Measurements from ENCODE around the gene ELFN1.
A peak's percentile ranks its signal among the peaks of the same experiment; 100 is the strongest.

ELFN1 gene

GRCh38 chr7:1727812-1728570, 57.9 kb downstream of the ELFN1 start:
- Histone ChIP-seq H3K27ac (no peak overlapping the region), H3K36me3 (peaks cover 10% of the 10 kb centered on the region; the same call in 1 of the 2 replicates), H3K9me3 (peaks cover 13% of the 10 kb centered on the region), H3K4me3 (no peak overlapping the region), H3K27me3 (no peaks in the 10 kb centered on the region), H3K9ac (no peak overlapping the region), H3K4me2 (peak overlapping the region; percentile 2; the same call in 1 of the 2 replicates), H4K20me1 (peaks cover 4% of the 10 kb centered on the region; the same call in 1 of the 2 replicates), H3K4me1 (peaks cover 38% of the 10 kb centered on the region)
- no peak for TF ChIP-seq Cebpa-rat (IDR thresholded peaks at IDR 0.05)

DNA sequence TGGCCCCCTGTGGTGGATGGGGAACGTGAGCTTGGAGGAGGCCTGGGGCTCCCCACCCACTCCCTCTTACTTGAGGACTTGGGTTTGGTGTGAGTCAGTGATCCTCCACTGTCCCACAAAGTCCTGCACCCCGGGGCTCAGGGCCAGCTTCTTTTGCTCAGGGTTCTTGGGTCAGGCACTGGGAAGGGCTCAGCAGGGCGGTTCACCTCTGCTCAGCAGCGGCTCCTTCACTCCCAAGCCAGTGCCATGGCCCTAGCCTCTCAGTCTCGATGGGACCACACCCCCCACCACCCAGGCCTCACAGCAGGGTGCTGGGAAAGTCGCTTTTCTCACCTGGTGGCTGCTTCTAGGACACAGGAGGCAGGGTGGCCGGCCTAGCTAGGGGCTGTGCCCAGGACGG, 59.1 kb downstream of the ELFN1 start:
- H3K27me3 ChIP-seq = no peaks in the 10 kb centered on the region
- H3K4me1 ChIP-seq = peaks cover 50% of the 10 kb centered on the region
- no peak overlapping the region for H3K9ac ChIP-seq
- H3K9me3 ChIP-seq = peaks cover 13% of the 10 kb centered on the region
- H3K27ac ChIP-seq = no peak overlapping the region
- peaks cover 4% of the 10 kb centered on the region; the same call in 1 of the 2 replicates for H4K20me1 ChIP-seq
- no peak overlapping the region for H3K4me3 ChIP-seq
- peaks cover 10% of the 10 kb centered on the region; the same call in 1 of the 2 replicates for H3K36me3 ChIP-seq
- H3K4me2 ChIP-seq = no peak overlapping the region
- TF ChIP-seq Cebpa-rat (IDR thresholded peaks at IDR 0.05) = no peak

DNA sequence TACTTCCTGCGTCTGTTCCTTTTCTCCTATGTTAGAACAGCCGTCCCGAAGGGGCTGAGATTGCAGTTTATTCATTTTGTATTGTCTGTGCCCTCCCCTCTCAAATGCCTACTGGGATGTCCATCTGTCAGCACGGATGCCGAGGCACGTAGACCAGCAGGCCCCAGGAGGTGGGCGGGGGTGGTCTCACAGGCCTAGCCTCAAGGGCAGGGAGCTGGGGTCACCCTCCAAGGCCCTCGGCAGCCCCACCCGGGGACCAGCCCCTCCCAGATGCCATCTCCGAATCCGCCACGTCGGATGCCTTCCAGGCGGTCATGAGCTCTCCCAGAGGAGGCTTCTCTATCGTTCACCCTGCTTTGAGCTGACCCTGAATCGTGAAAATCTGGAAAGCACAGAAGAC, 59.7 kb downstream of the ELFN1 start:
- TF ChIP-seq Cebpa-rat (IDR thresholded peaks at IDR 0.05) = no peak
- H3K9me3 ChIP-seq = peaks cover 13% of the 10 kb centered on the region
- H3K27me3 ChIP-seq = no peaks in the 10 kb centered on the region
- H3K4me3 ChIP-seq = no peak overlapping the region
- peaks cover 2% of the 10 kb centered on the region; the same call in 1 of the 2 replicates for H4K20me1 ChIP-seq
- no peak overlapping the region for H3K27ac ChIP-seq
- peak overlapping the region; percentile 21 for H3K4me2 ChIP-seq
- H3K9ac ChIP-seq = no peak overlapping the region
- H3K36me3 ChIP-seq = peaks cover 10% of the 10 kb centered on the region; the same call in 1 of the 2 replicates
- peaks cover 51% of the 10 kb centered on the region for H3K4me1 ChIP-seq

DNA sequence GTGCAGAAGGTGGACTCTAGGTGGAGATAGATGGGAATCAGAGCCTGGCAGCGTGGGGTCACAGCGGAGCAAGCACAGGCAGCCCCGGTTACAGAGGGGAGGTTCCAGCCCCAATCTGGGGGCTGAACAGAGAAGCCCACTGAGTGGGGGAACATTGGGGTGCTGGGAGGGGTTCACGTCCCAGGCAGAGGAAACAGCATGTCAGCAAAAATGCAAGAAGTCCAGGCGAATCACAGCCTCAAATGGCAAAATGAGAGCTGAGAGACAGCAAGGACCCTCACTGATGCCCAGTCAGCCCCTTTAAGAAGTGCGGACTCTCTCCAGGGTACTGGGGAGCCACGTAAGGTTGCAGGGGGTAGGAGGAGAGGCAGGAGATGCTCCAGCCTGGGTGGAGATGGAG, 62.0 kb downstream of the ELFN1 start:
- Histone ChIP-seq H3K27me3 (no peaks in the 10 kb centered on the region), H3K4me1 (peaks cover 58% of the 10 kb centered on the region), H3K9ac (no peak overlapping the region), H3K9me3 (peaks cover 13% of the 10 kb centered on the region), H3K4me3 (no peak overlapping the region), H4K20me1 (no peaks in the 10 kb centered on the region), H3K36me3 (peaks cover 10% of the 10 kb centered on the region; the same call in 1 of the 2 replicates), H3K4me2 (0 out of 2 replicates have a peak overlapping the region, but pooled peaks have one; percentile 5), H3K27ac (no peak overlapping the region)
- no peak for TF ChIP-seq Cebpa-rat (IDR thresholded peaks at IDR 0.05)

DNA sequence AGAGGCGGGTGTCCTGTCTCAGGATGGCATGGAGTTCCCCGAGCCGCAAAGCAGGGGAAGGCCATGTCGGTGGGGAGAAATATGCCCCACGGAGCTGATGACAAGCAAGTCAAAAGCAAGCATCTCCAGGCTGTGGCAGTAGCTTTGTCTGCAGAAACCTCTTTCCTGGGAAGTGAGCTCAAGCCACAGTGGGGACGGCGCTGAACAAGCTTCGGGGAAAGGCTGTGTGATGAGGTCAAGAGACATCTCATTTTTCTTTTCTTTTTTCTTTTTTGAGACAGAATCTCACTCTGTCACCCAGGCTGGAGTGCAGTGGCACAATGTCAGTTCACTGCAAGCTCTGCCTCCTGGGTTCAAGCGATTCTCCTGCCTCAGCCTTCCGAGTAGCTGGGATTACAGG, 62.6 kb downstream of the ELFN1 start:
- Histone ChIP-seq H3K36me3 (peaks cover 10% of the 10 kb centered on the region; the same call in 1 of the 2 replicates), H3K9me3 (peaks cover 13% of the 10 kb centered on the region), H3K27me3 (no peaks in the 10 kb centered on the region), H3K4me3 (no peak overlapping the region), H3K27ac (no peak overlapping the region), H3K4me1 (peaks cover 64% of the 10 kb centered on the region), H3K9ac (no peak overlapping the region), H4K20me1 (no peaks in the 10 kb centered on the region), H3K4me2 (no peak overlapping the region)
- no peak for TF ChIP-seq Cebpa-rat (IDR thresholded peaks at IDR 0.05)

DNA sequence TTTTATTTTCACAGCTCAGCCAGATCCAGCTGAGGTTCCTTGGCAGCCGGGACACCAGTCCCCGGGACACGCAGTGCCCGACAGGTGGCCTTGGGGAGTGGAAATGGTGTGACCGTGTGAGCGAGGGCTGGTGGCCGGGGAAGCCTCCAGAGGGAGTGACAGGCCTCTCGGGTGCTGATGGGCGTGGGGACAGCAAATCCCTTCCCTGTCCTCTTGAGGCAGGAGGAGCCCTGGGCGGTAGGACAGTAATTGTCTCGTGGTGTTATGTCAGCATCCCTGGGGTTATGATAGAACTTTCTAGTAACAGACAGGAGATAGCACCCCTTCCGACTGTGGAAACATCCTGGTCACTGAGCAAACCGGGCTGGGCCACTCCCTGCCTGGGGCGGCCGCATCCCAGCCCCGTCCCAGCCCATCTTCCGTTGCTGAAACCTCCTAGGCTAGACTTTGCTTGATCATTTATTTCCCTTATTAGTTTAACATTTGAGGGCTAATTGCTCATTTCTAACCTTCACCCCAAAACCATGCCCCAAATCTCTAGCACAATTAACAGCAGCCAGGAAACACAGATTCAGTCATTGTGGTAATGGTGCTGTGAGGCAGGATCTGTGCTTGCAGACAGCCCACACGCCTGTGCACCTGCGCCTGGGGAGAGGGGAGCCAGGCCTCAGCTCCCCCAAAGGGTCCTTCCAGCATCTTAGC, 63.3 kb downstream of the ELFN1 start:
- no peak overlapping the region for H3K9ac ChIP-seq
- H3K27me3 ChIP-seq = no peaks in the 10 kb centered on the region
- peaks cover 12% of the 10 kb centered on the region for H3K9me3 ChIP-seq
- no peak overlapping the region for H3K27ac ChIP-seq
- no peak overlapping the region for H3K4me2 ChIP-seq
- TF ChIP-seq Cebpa-rat (IDR thresholded peaks at IDR 0.05) = no peak
- no peaks in the 10 kb centered on the region for H4K20me1 ChIP-seq
- no peak overlapping the region for H3K4me3 ChIP-seq
- H3K36me3 ChIP-seq = peaks cover 9% of the 10 kb centered on the region; the same call in 1 of the 2 replicates
- peaks cover 71% of the 10 kb centered on the region for H3K4me1 ChIP-seq

DNA sequence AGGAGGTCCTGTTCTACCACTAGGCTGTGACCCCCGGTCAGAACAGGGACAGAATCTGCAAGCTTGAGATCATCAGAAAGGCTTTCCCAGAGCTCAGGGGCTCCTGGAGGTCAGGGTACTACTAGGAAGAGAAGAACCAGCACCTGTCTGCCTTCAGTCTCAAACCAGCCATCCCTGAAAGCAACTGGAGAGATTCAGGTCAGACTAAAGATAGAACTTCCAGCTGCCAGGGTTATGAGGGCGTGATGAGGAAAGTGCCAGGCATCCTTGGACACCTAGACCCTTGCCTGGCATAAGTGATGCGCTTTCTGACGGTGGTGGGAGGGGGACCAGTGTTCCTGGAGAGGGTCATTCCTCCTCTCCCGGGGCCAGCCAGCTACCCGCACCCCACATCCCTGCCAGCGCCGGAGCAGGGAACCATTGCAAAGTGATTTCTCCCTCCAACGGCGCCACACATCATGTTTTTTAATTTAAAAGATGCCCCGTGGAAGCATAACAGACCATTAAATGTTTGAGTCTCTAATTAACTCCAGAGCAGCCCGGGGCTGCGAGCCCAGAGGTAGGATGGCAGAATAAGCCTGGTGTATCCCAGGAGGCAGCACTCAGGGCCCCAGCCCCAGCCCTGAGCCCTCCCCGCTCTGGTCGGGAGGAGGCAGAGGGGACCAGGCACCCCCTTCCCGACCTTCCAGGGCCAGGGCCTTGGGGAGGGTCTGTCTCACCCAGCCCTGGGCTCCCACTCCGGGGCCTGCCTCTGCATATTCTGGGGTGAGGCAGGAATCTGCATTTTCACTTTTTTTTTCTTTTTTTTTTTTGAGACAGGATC, 64.0 kb downstream of the ELFN1 start:
- no peak overlapping the region for H3K4me3 ChIP-seq
- H3K27ac ChIP-seq = no peak overlapping the region
- H3K9ac ChIP-seq = no peak overlapping the region
- peaks cover 1% of the 10 kb centered on the region; the same call in 1 of the 2 replicates for H3K36me3 ChIP-seq
- H3K4me1 ChIP-seq = peaks cover 79% of the 10 kb centered on the region
- H3K4me2 ChIP-seq = no peak overlapping the region
- H3K27me3 ChIP-seq = no peaks in the 10 kb centered on the region
- TF ChIP-seq Cebpa-rat (IDR thresholded peaks at IDR 0.05) = no peak
- peaks cover 5% of the 10 kb centered on the region for H3K9me3 ChIP-seq
- no peaks in the 10 kb centered on the region for H4K20me1 ChIP-seq

- Histone ChIP-seq H3K27ac (no peak overlapping the region), H3K4me2 (no peak overlapping the region), H3K9me3 (no peaks in the 10 kb centered on the region), H3K4me3 (no peak overlapping the region), H3K36me3 (no peaks in the 10 kb centered on the region), H4K20me1 (peaks cover 7% of the 10 kb centered on the region; the same call in 1 of the 2 replicates), H3K27me3 (no peaks in the 10 kb centered on the region), H3K4me1 (peaks cover 79% of the 10 kb centered on the region), H3K9ac (no peak overlapping the region)
- no peak for TF ChIP-seq Cebpa-rat (IDR thresholded peaks at IDR 0.05)
Observed at GRCh38 chr7:1735262-1735661, 65.2 kb downstream of the ELFN1 start.

DNA sequence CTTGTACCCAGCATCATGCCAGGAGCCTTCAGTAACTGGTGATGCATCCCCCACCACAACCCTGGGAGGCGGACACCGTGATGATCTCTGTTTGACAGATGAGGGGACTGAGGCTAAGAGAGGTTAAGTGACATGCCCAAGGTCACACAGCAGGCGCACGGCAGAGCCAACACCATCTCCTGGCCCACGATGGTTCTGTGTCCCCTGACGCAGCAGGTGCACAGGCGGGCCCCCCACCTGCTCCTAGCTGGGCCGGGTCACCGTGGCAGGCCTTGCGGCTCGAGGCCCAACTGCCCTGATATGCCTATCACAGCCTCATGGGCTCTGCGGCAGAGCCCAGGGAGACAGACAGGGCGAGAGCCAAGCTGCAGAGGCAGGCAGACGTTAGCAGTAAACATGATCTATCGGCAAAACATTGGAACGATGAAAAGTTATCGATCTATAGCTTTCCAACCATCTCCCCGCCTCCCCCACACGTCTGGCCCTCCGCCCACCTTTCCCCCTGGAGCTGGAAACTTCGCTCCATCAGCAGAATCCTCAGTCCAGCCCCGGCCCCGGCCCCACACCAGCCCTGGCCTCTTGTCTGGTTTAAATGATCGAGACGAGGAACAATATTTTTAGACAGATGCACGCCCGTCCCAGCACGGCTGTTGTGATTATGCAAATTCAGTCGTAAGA, 65.9 kb downstream of the ELFN1 start:
- TF ChIP-seq Cebpa-rat (IDR thresholded peaks at IDR 0.05) = no peak
- Histone ChIP-seq H4K20me1 (peaks cover 11% of the 10 kb centered on the region; the same call in 1 of the 2 replicates), H3K27ac (no peak overlapping the region), H3K4me1 (peaks cover 86% of the 10 kb centered on the region), H3K9me3 (no peaks in the 10 kb centered on the region), H3K4me2 (peak overlapping the region; percentile 67), H3K4me3 (no peak overlapping the region), H3K36me3 (no peaks in the 10 kb centered on the region), H3K27me3 (no peaks in the 10 kb centered on the region), H3K9ac (no peak overlapping the region)

Data from BLaER1 (cell line).